Heart left ventricle (tissue), 16 donors: ENCODE data around the gene PRR29. TPM values are rescaled to one million over a fixed set of nuclear protein-coding genes. Genes with fewer than 3 reads are reported as not detected.
A peak's percentile ranks its signal among the peaks of the same experiment; 100 is the strongest.

ENCODE experiments used
- ATAC-seq, 4 donors: fragments of 200-7000 bp; cut with Tn5 transposase; one replicate each; pipeline ENCODE4 v1.9.1; 2020 to 2022; ENCODE audit warnings: moderate library complexity in 4 of 4, mild to moderate bottlenecking in 3 of 4, moderate number of reproducible peaks in 1 of 4
- DNase-seq, 5 donors: peaks; one replicate each; pipeline ENCODE4 v3.0.0-alpha.2; 2020
- H3K27ac ChIP-seq, 12 donors: fragments of 200-600 bp; sonication (generic) in 4 of 12; one replicate each; pipeline versions ENCODE4 v1.5.0 to v1.8.0; 2016 to 2022; ENCODE audit warnings: mild to moderate bottlenecking in 2 of 12
- H3K27me3 ChIP-seq, 9 donors: fragments of 200-600 bp; sonication (generic) in 2 of 9; one replicate each; pipeline versions ENCODE4 v1.5.1 to v1.8.0; 2016 to 2022; ENCODE audit warnings: mild to moderate bottlenecking in 3 of 9
- H3K36me3 ChIP-seq, 9 donors: fragments of 200-600 bp; sonication (generic) in 2 of 9; one replicate each; pipeline versions ENCODE4 v1.5.0 to v1.8.0; 2018 to 2022; ENCODE audit warnings: mild to moderate bottlenecking in 2 of 9
- H3K4me1 ChIP-seq, 12 donors: fragments of 200-600 bp; sonication (generic) in 4 of 12; one replicate each; pipeline versions ENCODE4 v1.5.0 to v1.8.0; 2016 to 2022; ENCODE audit warnings: mild to moderate bottlenecking in 3 of 12
- H3K4me3 ChIP-seq, 12 donors: fragments of 200-600 bp; sonication (generic) in 4 of 12; one replicate each; pipeline versions ENCODE4 v1.5.0 to v1.8.0; 2017 to 2022; ENCODE audit warnings: mild to moderate bottlenecking in 9 of 12, moderate library complexity in 4 of 12
- H3K9me3 ChIP-seq, 12 donors: fragments of 200-600 bp; sonication (generic) in 4 of 12; one replicate each; pipeline versions ENCODE4 v1.5.0 to v1.8.0; 2016 to 2022; ENCODE audit warnings: mild to moderate bottlenecking in 1 of 12
- CTCF ChIP-seq, 12 donors: fragments of 200-600 bp; sonication (generic) in 4 of 12; IDR thresholded peaks; one replicate each; pipeline versions ENCODE4 v1.5.0 to v1.8.0; 2018 to 2022; ENCODE audit warnings: antibody characterized with exemption in 12 of 12, mild to moderate bottlenecking in 5 of 12
- POLR2A ChIP-seq, 2 donors: fragments of 450-650 bp; IDR thresholded peaks; one replicate each; pipeline ENCODE4 v1.6.1; 2017; ENCODE audit warnings: antibody characterized with exemption in 2 of 2, mild to moderate bottlenecking in 2 of 2, moderate library complexity in 2 of 2
- WGBS, 4 donors: extraction: QIAGEN DNeasy Blood & Tissue Kit in 2 of 4; methylation state at CpG; one replicate each; pipeline versions ENCODE4 v1.1.5 to v1.1.7; 2013 to 2018; 5-methylcytosine and 5-hydroxymethylcytosine counted together
- intact Hi-C, 10 donors: fragments of 100-400 bp; cut with DNase I; formaldehyde crosslinking; loops; one replicate each; pipeline versions ENCODE4 v1.11.1 to v1.14.2; 2022
- polyA plus RNA-seq, 2 donors: library from polyadenylated mRNA; stranded (reverse); fragments of 200-250 nt; gene quantifications; one replicate each; pipeline ENCODE4 v1.2.3, GENCODE V29; 2013
- total RNA-seq, 9 donors: library from RNA; depleted of rRNA in 2 of 9; stranded (reverse); fragments of >200 nt in 2 of 9; fragmentation: NEBNext Ultra II Directional in 3 of 9; extraction: Animal tissue kit (Norgen Biotek cat#: 25700) in 3 of 9; gene quantifications; one replicate each; pipeline versions ENCODE4 v1.1.0 to v1.2.4, GENCODE V29; 2016 to 2023
- donor health status: ischemic (EF 13 %, LVEDD 7.1; RV severe dilation, severe dysfunction).
- donor health status: healthy with polysubstance abuse.
- donor health status: DM: no; HTN: yes; CAD: no.
- donor health status: DM: no; HTN: no; CAD: no.
- donor health status: ischemic (EF 25% LVEDD 6.9; RV normal size, moderate dysfunction).
- donor health status: ischemic (EF 25% LVEDD 5.7; RV mildly dilated, moderate dysfunction).
- donor health status: healthy.
- donor health status: DM: yes; HTN: yes; CAD: no.
- donor health status: ischemic (EF 35%, LVEDD 5.7; RV mildly dilated, moderate dysfunction).
- donor health status: nonischemic (EF 11% LVEDD 7.7; RV severe dilation, severe dysfunction).
- donor health status: DM: yes; HTN: yes; CAD: no.
- donor health status: PGD.
- donor health status: ischemic (EF 29% LVEDD 5.4; RV normal size, mild dysfunction).
- donor health status: nonischemic (EF 23%, LVEDD 6.1; RV moderate dilation, normal function).

PRR29 gene
- total and polyA plus RNA-seq, 11 donors, result 0.15 to 1.8 (median 0.26) TPM; not detected in 3

- DNase-seq (peak in 1 of 5 donors; percentile 10), ATAC-seq (peak in 1 of 4 donors; percentile 10)
- Histone ChIP-seq H3K4me3 (peak overlapping the region in 2 of 12 donors; percentile 4 to 27), H3K27me3 (no peaks in the 10 kb centered on the region), H3K4me1 (peaks cover 0 to 36% (median 8%) of the 10 kb centered on the region in 12 donors), H3K27ac (peak overlapping the region in 10 of 12 donors; percentile 26 to 77 (median 54)), H3K36me3 (no peaks in the 10 kb centered on the region), H3K9me3 (no peaks in the 10 kb centered on the region)
- intact Hi-C loops, result loop anchor here (2.0 to 10.0 kb wide), 7 partner anchors 103 to 258 kb away; partner anchors contain the start of genes GH1 (in 6 of the 10) and CSHL1 (in 3 of the 10)
- no peak for TF ChIP-seq POLR2A (IDR thresholded peaks at IDR 0.05)
- TF ChIP-seq CTCF (IDR thresholded peaks at IDR 0.05), result no peak
- WGBS, 4 donors, result 62 to 66% (median 63%) methylated on average over 19 of the region's 19 CpGs
These were observed 26.9 kb downstream of the PRR29 start for GRCh38 chr17:64024781-64025731.

- H3K27ac ChIP-seq, result peak overlapping the region in 8 of 12 donors; percentile 3 to 77 (median 54)
- H3K4me1 ChIP-seq, result peaks cover 0 to 33% (median 7%) of the 10 kb centered on the region in 12 donors
These were observed 27.7 kb downstream of the PRR29 start for GRCh38 chr17:64025732-64026294.

GRCh38 chr17:64028874-64029464 is 30.8 kb downstream of the PRR29 start:
- Histone ChIP-seq H3K27me3 (no peaks in the 10 kb centered on the region), H3K4me1 (peaks cover 0 to 21% (median 5%) of the 10 kb centered on the region in 12 donors), H3K27ac (no peak overlapping the region), H3K9me3 (no peaks in the 10 kb centered on the region), H3K4me3 (no peak overlapping the region), H3K36me3 (no peaks in the 10 kb centered on the region)
- peak in 4 of 5 donors; percentile 48 to 72 (median 62) for DNase-seq
- intact Hi-C loops, result loop anchor here (1.0 to 10.0 kb wide), 11 partner anchors 102 to 254 kb away; partner anchors contain the start of genes CSHL1 (in 3 of the 10), GH1 (in 3 of the 10) and ERN1 (in 1 of the 10)
- ATAC-seq, result peak in 3 of 4 donors; percentile 55 to 74 (median 70)
- TF ChIP-seq POLR2A (IDR thresholded peaks at IDR 0.05) (no peak), CTCF (IDR thresholded peaks at IDR 0.05) (peak; percentile 74 to 87 (median 80))
- 16 to 23% (median 19%) methylated on average over 3 of the region's 3 CpGs for WGBS, 4 donors

More at GRCh38 chr17:64025732-64026294, 27.7 kb downstream of the PRR29 start:
- Histone ChIP-seq H3K4me3 (peak overlapping the region in 7 of 12 donors; percentile 0 to 37 (median 16)), H3K36me3 (no peaks in the 10 kb centered on the region), H3K27me3 (no peaks in the 10 kb centered on the region), H3K9me3 (no peaks in the 10 kb centered on the region)
- WGBS, 4 donors, result 2 to 3% (median 3%) methylated on average over 21 of the region's 21 CpGs
- TF ChIP-seq CTCF (IDR thresholded peaks at IDR 0.05) (peak; percentile 90 to 99 (median 94)), POLR2A (IDR thresholded peaks at IDR 0.05) (no peak)
- peak; percentile 56 to 87 (median 82) for ATAC-seq
- peak; percentile 77 to 92 (median 82) for DNase-seq
- intact Hi-C loops, result loop anchor here (2.0 to 10.0 kb wide), 7 partner anchors 104 to 257 kb away; partner anchors contain the start of genes GH1 (in 6 of the 10) and CSHL1 (in 3 of the 10)
